Thoracic aorta (tissue), 2 donors: ENCODE data around the gene EBF4. TPM values are rescaled to one million over a fixed set of nuclear protein-coding genes. Genes with fewer than 3 reads are reported as not detected.

Experiments
- ATAC-seq: fragments of 150-250 bp; one replicate; pipeline ENCODE4 v1.8.0; 2017; ENCODE audit warnings: low read depth; ENCODE audit not compliant: insufficient number of reproducible peaks, low FRiP score
- DNase-seq: peaks from one replicate; pipeline ENCODE4 v3.0.0-alpha.2; 2020; ENCODE audit warnings: low spot score
- H3K27ac ChIP-seq, 2 donors: fragments of 200-600 bp; sonication (generic); 1 replicate in 1 of 2; 2 replicates in 1 of 2; pipeline ENCODE4 v1.5.1; 2016; ENCODE audit warnings: mild to moderate bottlenecking in 2 of 2, moderate library complexity in 2 of 2
- H3K27me3 ChIP-seq: fragments of 200-600 bp; sonication (generic); replicated peaks from 2 replicates; pipeline ENCODE4 v1.6.0; 2016; ENCODE audit warnings: mild to moderate bottlenecking; ENCODE audit not compliant: insufficient read depth
- H3K36me3 ChIP-seq: fragments of 200-600 bp; sonication (generic); one replicate; pipeline ENCODE4 v1.5.1; 2016
- H3K4me1 ChIP-seq, 2 donors: fragments of 200-600 bp; sonication (generic); 1 replicate in 1 of 2; 2 replicates in 1 of 2; pipeline versions ENCODE4 v1.5.1 to v1.6.0; 2016; ENCODE audit warnings: low read depth in 2 of 2, mild to moderate bottlenecking in 1 of 2; ENCODE audit not compliant: control insufficient read depth in 1 of 2
- H3K4me3 ChIP-seq: fragments of 200-600 bp; sonication (generic); 2 replicates; pipeline ENCODE4 v1.5.1; 2016; ENCODE audit warnings: mild to moderate bottlenecking
- H3K9me3 ChIP-seq: fragments of 200-600 bp; sonication (generic); 2 replicates; pipeline ENCODE4 v1.5.1; 2016
- CTCF ChIP-seq: fragments of 200-600 bp; sonication (generic); IDR thresholded peaks from one replicate; pipeline ENCODE4 v1.5.1; 2019; ENCODE audit warnings: antibody characterized with exemption
- total RNA-seq, 2 donors: library from RNA; depleted of rRNA; stranded (reverse); fragments of >200 nt; gene quantifications; one replicate each; pipeline versions ENCODE4 v1.1.0 to v1.2.3, GENCODE V29; 2016

EBF4 gene
- total RNA-seq, 2 donors from 2014 or later: 14.1 to 16.6 TPM

DNA sequence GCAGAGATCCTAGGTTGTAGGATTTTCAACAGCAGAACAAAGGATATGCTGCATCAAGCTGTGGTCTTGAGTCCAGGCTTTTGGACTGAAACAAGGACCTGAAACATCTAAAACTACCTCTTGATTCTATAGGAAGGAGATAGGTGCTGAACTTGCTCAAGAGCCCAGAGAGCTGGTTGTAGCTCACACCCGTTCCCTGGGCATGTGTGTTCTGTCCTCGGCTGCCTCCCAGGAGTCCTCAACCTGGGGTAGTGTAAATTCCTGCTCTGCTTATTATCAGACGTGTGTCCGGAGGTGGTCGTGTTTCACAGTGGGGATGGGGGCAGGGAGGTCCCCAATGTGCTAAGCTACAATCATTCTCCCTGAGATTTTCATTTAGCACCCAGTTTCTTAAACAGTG is 35.3 kb upstream of the EBF4 start:
- no peaks in the 10 kb centered on the region for H3K9me3 ChIP-seq
- no peaks in the 10 kb centered on the region for H3K27me3 ChIP-seq
- peaks cover 4 to 18% of the 10 kb centered on the region in 2 donors for H3K4me1 ChIP-seq
- DNase-seq: no peak
- ATAC-seq: no peak
- TF ChIP-seq CTCF: no peak
- H3K36me3 ChIP-seq: peaks cover 57% of the 10 kb centered on the region
- H3K4me3 ChIP-seq: no peak overlapping the region
- no peak overlapping the region for H3K27ac ChIP-seq

GRCh38 chr20:2657674-2658073 is 34.9 kb upstream of the EBF4 start:
- Histone ChIP-seq H3K4me3 (no peak overlapping the region), H3K9me3 (no peaks in the 10 kb centered on the region), H3K36me3 (peaks cover 57% of the 10 kb centered on the region), H3K27me3 (no peaks in the 10 kb centered on the region), H3K27ac (no peak overlapping the region), H3K4me1 (peaks cover 4 to 19% of the 10 kb centered on the region in 2 donors)
- no peak for ATAC-seq
- no peak for TF ChIP-seq CTCF
- no peak for DNase-seq

GRCh38 chr20:2658414-2659354 is 33.9 kb upstream of the EBF4 start:
- Histone ChIP-seq H3K36me3 (peaks cover 57% of the 10 kb centered on the region), H3K9me3 (no peaks in the 10 kb centered on the region), H3K4me1 (peaks cover 8 to 22% of the 10 kb centered on the region in 2 donors), H3K4me3 (no peak overlapping the region), H3K27me3 (no peaks in the 10 kb centered on the region), H3K27ac (no peak overlapping the region)
- no peak for DNase-seq
- TF ChIP-seq CTCF: no peak
- ATAC-seq: no peak

- no peak for DNase-seq
- H3K4me1 ChIP-seq: peaks cover 6 to 15% of the 10 kb centered on the region in 2 donors
Measured at GRCh38 chr20:2659547-2659946, 33.0 kb upstream of the EBF4 start.

More at GRCh38 chr20:2659547-2659946, 33.0 kb upstream of the EBF4 start:
- peaks cover 53% of the 10 kb centered on the region for H3K36me3 ChIP-seq
- ATAC-seq: no peak
- no peaks in the 10 kb centered on the region for H3K9me3 ChIP-seq
- no peak overlapping the region for H3K4me3 ChIP-seq
- no peak overlapping the region for H3K27ac ChIP-seq
- no peaks in the 10 kb centered on the region for H3K27me3 ChIP-seq
- no peak for TF ChIP-seq CTCF
